HG02763 (cell line): Measurements from ENCODE around the gene RASSF5.
A peak's percentile ranks its signal among the peaks of the same experiment; 100 is the strongest.
"Not testable (repeated sequence)": the region's sequence is repeated elsewhere in the genome, so short reads cannot be mapped to it uniquely, and the experiment has no call there.

Experiments
- ATAC-seq: cut with Tn5 transposase; IDR thresholded peaks from one replicate; pipeline ENCODE4 v1.9.1; 2021; ENCODE audit warnings: mild to moderate bottlenecking, moderate library complexity; ENCODE audit not compliant: unreplicated experiment

RASSF5 gene

GRCh38 chr1:206626396-206626795 lies 119.1 kb downstream of the RASSF5 start:
- not testable (repeated sequence) for ATAC-seq

GRCh38 chr1:206628916-206629315 lies 121.6 kb downstream of the RASSF5 start:
- no peak for ATAC-seq

DNA sequence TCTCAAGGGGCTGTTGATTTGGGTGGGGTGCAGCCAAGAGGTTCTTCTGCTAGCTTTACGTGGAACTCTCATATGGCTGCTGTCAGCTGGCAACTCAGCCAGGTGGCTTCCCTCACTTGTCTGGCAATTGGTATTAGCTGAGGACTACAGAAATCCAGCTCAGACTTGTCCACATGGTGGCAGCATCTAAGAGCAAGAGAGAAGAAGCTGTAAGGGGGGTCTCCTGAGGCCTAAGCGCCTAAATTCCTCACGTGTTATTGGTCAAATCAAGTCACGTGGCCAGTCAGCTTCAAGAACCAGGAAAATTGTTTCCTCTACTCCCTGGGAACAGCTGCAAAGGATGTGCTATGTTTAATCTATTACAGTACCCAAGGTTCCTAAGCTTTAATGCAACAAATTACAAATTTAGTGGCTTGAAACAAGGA lies 123.8 kb downstream of the RASSF5 start:
- no peak for ATAC-seq

GRCh38 chr1:206633708-206634121 lies 126.4 kb downstream of the RASSF5 start:
- no peak for ATAC-seq

GRCh38 chr1:206634365-206635079 lies 127.2 kb downstream of the RASSF5 start:
- ATAC-seq = no peak

DNA sequence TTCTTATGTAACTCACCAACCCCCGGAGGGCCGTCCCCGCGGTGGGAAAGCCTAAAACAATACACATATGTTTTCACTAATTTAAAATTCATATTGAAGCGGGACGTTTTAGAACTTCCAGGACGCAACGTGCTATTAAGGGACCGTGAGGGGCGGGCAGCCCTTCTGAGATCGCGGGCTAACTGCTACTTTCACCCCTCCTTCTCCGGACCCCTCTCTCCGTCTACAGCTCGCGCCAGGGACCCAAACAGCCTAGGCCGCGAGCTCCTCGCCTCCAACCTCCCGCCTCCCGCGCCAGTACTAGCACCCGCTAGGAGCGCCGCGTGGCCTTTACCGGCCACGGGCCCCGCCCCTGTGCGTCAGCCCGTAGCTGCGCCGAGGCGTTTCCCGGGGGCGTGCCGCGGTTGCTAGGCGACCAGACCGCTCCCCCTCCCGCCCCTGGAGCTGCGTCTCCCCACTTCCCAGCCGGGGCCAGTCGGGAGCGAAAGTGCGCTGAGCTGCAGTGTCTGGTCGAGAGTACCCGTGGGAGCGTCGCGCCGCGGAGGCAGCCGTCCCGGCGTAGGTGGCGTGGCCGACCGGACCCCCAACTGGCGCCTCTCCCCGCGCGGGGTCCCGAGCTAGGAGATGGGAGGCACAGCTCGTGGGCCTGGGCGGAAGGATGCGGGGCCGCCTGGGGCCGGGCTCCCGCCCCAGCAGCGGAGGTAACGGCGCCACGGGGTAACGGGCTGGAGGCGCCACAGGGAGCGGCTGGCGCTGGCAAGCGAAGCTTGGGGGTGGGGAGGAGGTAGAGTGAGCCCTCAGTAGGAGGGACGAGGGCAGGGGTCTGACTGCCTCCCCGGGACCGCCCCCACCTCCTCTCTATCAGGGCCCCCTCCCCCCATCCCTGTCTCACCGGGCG lies 128.0 kb downstream of the RASSF5 start, which contains the start of gene DYRK3:
Gene DYRK3 (plus strand): TSS at position 457 of the 898 bp plus-strand sequence. CDS start 168 bp downstream, at position 625.
- peak; percentile 90 for ATAC-seq

DNA sequence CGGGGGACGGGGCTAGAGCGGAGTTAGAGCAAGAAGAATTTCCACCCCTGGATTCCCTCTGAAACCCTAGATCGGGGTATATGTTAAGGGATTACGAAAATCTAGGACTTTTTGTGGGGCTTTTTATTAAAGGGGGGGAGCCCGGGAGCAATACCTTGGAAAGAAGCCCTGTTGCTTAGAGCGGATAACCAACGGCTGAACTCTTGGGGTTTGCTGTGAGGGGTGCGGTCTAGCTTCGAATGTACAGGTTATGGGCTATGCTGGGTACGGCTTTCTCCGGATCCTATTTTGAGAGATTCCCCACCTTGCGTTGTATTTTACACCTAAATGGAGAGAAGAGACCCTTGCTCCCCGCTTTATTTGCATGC lies 128.6 kb downstream of the RASSF5 start:
- no peak for ATAC-seq

- no peak for ATAC-seq
Measured at GRCh38 chr1:206636671-206637070, 129.3 kb downstream of the RASSF5 start.

GRCh38 chr1:206637605-206638004 lies 130.3 kb downstream of the RASSF5 start:
- no peak for ATAC-seq
